CD4-positive, alpha-beta T cell treated with Interleukin-2 at 100 ng/mL for 4 hours (primary cell): ENCODE data around the gene MRPS2.
"Not testable (repeated sequence)": the region's sequence is repeated elsewhere in the genome, so short reads cannot be mapped to it uniquely, and the experiment has no call there.

Experiments used
- DNase-seq: peaks from one replicate; pipeline ENCODE4 v3.0.0-alpha.2; 2020; ENCODE audit warnings: low spot score

The MRPS2 gene

DNA sequence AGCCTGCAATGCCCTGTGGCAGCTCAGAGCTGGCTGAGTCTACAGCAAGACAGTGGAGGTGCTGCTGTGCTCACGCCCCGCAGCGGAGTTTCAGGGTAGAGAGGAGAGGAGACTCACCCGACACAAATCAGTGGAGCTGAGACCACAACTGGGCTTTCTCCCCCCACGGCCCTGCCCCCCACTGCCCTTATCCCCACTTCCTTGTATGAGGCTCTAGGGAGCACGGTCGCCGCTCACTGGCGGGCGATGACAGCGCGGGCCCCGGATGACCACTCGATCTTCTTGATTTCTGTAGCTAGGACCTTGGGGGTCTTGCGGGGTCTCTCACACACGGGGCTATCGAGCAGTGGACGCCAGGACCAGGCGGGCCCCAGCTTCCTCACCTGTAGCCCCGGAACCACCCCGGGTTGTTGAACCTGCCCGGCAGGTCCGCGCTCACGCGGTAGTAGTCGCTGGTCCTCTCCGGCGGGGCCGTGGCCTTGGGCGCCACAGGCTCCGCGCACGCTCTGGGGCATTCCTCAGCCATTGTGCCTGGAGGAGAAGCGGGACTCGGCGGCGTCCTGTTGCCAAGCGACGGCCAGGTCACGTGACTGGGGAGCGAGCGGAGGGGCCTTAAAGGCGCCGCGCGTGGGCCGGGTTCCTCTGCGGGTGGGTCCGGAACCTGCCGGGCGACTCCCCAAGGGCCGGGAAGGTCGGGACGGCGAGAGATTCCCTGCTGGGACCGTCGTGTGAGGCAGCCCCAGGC is 984 bp upstream of the MRPS2 start:
- peak; percentile 89 for DNase-seq

DNA sequence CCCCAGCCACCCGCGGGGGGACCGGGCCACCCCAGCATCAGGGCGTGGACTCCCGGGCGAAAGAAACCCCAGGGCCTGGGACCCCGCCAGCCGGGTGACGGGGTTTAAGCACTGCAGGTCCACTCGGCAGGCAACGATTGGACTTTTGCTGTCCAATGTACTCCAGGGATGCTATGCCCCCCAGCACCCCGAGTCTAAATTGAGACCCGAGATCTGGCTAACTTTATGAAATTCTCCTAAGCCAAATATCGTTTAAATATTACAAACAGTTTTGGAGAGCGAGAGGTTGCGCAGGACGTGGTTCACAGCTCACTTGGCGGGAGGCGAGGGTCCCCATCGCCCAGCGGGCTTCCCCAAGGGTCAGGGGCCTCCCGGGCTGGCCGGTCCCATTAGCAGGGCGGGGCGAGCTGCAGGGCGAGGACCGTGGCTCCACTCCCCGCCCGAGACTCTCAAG is 384 bp upstream of the MRPS2 start:
- DNase-seq: no peak

DNA sequence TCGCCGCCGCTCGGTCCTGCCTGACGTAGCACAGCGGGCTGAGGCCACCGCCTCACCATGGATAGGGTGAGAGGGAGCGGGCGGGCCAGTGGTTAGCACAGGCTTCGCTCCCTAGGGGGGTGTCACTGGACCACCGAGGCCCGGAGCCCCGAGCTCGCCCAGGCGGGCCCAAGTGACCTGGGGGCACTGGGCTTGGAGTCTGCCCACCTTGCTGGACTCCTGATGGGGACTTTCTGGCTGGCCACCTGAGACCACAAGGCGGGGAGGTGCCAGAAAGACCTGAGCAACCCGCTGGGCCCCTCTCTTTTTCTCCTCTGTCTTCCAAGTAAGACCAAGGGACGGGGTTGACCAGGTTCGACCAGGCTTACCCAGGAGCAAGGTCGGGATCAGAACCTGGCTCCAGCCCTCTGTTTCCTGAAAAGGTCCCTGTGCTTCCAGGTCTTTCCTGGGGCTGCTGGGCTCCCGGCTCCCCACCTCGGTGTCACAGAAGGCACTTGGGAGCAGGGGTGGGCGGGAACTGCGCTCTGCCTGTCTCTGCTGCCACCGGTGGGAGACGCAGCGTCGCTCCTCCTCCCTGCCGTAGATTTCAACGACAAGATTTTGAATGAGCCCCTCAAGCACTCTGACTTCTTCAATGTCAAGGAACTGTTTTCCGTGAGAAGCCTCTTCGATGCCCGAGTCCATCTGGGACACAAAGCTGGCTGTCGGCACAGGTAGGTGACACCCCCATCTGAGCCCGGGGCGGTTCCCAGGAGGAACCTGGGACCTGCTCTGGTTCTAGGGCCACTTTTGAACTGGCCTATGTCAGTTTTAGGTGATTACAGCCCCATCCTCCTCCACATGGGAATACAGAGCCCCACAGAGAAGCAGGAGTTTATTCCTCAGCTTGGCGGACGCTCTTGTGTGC is 1.0 kb downstream of the MRPS2 start:
- no peak for DNase-seq

DNA sequence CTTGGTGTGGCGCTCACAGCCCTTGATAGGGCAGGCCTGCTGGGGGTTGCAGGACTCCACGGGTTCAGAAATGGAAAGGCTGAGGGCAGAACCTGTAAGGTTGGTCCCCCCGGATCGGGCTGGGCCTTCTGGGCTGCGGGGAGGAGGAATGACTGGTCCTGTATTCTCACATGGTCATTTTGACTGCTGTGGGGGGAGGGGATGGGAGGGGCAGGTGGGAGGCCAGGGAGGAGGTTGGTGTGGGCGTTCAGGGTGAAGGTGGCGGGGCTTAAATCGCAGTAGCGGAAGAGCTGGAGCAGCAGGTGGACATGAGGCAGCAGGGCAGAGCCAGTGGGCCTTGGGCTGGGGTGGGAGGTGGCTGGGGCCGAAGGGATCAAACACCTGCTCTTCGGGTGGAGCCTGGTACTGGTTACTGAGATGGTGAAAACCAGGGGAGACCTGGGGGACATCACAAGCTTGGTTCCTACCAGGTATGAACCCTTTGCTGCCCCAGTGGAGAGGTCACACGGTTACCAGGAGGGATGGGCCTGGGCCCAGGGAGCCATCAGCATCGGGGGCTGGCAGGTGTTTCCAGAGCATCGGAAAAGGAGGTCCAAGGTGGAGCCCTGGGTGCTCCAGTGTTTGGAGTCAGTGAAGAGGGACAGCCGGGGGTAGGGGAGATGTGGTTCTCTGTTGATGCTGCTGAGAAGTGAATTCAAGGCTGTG is 1.8 kb downstream of the MRPS2 start:
- no peak for DNase-seq

DNA sequence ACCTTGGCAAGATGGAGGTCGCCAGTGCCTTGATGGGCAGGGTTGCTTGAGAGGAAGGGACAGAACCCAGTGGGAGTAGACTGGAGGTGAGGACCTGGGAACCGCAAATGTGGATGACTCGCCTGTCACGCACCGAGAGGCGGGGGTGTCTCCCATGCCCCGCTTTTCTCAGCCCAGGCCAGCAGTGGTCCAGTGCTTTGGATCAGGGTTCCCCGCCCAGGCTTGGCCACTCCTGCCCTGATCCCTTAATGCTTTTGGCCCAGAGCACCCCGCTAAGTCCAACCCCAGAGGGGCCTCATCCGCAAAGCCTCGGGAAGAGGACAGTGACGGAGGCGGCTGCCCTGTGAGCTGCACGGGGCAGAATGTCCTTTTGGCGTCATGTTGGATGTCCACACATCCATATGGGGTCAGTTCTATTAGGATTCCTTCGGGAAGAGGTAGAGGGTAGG is 2.4 kb downstream of the MRPS2 start:
- DNase-seq: no peak

DNA sequence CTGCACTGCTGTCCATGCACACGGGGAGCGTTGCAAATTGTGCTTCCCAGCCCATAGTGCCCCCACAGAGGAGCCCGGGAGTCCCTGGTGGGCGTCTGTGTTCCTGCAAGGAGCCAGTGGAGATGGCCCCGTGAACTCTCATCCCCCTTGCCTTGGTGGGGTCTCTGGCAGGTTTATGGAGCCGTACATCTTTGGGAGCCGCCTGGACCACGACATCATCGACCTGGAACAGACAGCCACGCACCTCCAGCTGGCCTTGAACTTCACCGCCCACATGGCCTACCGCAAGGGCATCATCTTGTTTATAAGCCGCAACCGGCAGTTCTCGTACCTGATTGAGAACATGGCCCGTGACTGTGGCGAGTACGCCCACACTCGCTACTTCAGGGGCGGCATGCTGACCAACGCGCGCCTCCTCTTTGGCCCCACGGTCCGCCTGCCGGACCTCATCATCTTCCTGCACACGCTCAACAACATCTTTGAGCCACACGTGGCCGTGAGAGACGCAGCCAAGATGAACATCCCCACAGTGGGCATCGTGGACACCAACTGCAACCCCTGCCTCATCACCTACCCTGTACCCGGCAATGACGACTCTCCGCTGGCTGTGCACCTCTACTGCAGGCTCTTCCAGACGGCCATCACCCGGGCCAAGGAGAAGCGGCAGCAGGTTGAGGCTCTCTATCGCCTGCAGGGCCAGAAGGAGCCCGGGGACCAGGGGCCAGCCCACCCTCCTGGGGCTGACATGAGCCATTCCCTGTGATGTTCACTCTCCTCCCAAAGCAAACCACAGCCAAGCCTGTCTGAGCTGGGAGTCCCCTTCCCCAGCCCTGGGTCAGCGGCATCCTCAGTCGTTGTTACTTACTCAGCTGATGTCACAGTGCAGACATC is 3.1 kb downstream of the MRPS2 start:
- no peak for DNase-seq

DNA sequence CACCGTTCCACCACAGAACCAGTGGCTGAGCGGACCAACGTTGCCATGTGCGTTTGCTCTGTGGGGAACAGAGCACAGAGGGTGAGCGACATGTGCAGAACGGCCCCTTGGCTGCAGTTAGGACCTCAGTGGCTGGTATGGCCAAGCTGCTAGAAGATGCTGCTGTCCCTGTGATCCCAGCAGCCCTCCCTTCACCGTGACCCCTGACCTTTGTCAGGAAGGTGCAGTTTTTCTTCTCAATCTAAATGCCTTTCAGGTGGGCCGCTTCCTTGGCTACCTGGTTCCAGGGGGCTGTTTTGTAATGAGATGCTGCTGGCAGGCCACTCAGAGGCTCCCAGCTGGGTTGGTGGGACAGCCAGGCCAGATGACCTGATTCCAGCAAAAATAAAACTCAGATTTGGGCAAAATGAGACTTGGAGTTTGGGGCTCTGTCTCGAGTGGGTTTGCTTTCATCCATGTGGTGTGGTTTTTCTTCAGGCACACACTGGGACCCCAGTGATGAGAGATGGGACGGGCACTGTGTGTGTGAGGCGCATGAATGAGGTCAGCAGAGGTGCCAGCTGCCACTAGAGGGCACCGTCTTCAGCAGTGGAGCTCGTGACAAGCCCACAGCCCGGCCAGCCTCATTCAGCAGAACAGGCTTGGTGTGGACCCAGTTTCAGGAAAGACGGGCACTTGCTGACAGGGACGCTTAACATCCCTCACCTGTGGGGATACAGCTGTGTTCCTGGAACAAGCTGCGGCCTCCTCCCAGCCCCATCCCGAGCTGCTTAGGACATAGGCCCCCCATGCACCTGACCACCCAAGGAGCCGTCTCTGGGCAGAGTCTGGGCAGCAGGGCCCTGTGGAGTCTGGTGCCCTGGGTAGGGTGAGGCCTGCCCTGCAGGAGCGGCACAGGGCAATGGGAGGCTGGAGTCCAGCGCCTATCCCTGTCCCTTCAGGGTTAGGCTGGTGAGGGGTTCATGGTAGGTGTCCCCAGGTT is 4.1 kb downstream of the MRPS2 start:
- peak; percentile 53 for DNase-seq

DNA sequence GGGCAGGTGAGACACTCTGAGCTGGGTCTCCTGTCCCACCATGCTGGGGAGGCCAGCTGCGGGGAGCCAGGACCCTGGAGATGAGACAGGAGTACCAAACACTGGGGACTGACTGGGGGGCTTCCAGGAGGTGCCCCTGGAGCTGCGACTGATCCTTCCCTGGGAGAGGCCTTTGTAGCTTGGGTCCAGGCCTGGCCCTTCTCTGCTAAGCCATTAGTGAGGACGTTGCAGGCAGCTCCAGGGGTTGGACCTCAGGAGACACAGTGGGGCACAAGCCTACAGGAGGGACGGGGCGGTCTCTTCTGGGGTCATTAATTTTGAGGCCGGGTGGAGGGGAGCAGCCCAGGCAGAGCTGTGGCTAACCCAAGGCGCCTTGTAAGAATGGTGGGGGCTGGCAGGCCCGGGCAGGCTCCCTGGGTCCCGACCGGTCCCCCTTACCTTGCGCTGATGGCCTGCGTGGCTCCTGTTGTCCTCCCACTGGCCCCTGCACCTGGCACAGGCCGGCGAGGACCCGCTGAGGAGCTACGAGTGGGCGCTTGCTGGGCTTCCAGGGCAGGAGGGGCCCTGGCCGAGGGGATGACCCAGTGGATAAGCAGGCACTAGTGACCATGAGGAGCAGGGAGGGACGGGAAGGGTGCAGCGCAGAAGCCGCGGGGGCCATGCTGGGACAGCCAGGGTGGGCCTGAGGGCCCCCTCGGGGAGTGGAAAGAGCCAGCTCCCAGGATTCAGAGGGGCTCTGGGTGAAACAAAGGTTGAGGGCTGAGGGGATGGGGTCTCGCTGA is 5.1 kb downstream of the MRPS2 start:
- DNase-seq: no peak

DNA sequence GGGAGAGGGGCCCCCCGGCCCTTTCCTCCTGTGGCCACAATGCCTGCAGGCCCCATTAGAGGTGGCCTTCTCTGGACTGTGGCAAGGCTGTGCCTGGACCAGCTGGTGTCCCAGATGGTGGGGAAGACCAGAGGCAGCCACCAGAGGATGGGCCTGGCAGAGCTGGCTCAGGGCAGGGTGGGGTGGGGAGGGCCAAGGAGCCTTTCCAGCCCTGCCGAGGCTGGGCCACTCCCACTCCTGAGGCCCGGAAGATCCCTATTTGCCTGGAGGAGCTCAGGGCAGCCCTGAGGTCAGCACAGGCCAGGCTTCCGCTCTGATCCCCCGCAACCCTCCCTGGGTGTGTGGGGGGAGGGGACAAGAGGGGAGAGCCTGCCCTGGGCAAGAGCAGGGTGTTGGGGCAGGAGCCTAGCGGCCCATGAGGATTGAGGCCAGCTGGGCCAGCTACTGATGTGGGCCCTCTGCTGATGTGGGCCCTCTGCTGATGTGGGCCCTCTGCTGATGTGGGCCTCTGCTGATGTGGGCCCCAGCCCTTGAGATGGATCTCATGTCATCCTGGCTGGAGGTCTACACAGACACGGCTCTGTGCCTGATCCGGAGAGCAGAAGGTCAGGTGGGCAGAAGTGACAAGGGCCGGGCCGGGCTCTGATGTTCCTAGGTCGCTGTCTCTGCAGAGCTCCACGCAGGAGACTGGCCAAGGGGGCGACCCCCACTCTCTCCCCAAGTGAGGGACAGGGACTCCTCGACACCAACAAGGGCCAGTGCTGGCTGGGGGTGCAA is 6.0 kb downstream of the MRPS2 start:
- no peak for DNase-seq

DNA sequence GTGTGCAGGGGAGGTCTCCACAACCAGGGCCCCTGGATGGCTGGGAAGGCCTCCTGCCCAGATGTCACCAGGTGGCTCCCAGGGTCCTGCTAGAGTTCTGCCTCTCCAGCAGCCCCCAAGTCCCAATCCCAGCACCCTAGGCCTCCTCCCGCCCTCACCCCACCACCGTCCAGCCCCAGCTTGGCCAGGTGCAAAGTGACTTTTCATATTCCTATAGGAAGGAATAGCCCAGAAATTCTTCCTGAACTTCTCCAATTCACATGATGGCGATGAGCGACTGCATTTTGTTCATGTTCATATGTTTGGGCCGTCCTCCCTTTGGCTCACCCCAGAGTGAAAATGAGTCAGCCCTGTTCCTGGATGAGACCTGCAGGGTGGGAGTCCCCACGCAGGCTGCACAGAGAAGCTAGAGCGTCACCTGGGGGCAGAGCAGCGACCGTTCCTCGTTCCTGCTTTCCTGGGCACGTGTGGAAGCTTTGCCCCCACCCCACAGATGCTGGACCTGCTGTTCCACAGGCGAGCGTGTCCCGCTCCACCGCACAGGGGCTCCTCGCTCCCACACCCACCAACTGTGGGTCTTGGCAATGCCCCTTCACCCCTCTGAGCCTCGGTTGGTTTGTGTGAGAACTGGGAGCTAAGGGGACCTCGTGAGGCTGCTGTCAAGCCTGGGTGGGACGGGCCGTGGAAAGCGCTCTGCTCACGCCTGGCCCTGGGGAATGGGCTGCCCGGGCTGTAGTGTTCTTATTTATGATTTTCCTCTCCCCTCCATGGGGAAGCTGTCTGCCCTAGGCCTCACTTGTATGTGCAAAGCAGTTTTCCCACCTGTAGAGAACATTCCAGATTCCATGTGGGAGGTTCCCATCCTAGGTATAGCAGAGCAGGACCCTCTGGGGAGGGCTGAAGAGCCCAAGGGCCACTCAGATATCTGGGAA is 6.9 kb downstream of the MRPS2 start:
- no peak for DNase-seq

DNA sequence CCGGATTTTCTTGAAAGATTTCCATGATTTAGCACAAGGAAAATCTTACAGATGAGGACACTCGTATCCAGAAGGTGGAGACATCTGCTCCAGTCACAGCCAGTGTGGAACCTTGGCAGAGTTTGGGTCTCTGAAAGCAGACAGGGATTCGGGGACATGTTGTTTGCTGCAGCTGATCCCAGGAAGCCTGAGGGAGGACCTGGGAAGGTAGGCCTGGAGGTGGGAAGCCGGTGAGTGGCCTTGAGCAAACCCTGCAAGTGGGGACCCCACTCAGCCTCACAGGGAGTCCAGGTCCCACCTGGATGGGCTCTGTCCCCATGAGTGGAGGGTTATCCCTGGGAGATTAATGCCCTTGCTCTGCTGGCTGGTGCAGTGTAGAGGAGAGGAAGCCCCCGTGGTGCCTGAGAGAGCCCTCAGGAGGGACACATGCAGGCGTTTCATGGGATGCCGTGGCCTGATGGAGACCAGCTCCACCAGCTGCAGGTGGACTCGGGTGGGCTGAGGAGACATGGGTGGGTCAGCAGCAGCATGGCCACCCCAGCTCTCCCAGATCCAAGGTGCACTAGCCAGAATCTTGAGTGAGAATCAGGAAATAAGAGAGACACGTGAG is 7.8 kb downstream of the MRPS2 start:
- DNase-seq: no peak

DNA sequence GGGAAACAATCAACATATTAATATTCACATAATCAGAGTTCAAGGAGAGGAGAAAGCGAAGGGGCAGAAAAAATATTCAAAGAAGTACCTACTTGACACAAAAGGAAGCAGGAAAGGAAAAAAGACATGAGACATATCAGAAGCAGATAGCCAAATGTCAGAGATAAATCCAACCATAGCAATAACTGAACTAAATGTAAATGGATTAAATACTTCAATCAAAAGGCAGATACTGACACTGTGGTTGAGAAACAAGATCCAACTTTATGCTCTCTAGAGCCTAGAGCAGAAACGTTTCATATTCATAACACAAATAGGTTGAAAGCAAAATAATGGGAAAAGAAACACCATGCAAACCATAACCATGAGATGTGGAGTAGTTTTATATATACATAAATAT is 9.0 kb downstream of the MRPS2 start:
- no peak for DNase-seq

DNA sequence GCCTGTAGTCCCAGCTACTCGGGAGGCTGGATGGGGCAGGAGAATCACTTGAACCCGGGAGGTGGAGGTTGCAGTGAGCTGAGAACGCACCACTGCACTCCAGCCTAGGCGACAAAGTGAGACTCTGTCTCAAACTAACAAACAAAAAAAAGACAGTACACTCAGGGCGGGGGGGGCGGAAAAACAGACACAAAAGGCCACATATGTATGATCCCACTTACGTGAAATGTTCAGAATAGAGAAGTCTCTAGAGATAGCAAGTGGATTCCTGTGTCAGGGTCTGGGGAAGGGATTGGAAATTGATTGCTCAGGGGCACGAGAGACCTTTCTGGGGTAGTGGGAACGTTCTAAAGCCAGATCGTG is 11.7 kb downstream of the MRPS2 start:
- DNase-seq: no peak

DNA sequence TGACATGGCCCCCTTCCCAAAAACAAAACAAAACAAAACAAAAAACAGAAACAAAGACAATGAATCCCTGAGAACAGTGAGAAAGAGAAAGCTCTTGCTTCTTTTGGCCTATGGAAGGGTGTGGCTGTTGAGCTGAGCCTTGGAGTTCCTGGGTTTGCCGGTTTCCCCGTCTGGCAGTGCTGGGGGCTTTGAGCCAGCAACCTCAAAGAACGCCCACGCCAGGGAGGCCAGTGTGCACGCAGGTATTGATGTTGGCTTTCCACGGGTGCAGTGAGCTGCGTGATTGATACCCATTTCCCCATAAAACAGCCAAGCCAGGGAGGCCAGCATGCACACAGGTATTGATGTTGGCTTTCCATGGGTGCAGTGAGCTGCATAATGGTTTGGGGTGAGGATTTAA is 12.4 kb downstream of the MRPS2 start:
- no peak for DNase-seq

DNA sequence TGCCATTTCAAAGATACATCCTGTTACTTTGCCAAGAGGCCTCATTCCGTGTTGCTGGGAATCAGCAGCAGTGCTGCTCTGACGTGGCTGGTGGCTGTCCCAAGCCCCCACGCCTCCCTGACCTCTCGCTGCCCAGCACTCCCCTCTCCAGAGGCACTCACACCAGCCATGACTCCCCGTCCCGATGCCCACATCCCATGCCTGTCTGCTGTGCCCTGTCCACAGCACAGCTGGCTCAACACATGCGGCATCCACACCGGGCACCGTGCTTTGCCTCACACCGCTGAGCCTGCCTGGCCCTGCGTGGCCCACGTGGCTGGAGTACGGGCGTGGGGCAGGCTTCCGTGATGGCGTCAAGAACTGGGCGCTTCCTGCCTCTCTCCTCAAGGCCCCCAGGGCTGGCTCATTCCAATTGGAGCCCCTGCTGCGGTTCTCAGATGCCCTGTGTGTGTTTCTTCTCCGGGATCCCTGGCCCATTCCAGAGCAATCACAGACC is 12.9 kb downstream of the MRPS2 start:
- no peak for DNase-seq

DNA sequence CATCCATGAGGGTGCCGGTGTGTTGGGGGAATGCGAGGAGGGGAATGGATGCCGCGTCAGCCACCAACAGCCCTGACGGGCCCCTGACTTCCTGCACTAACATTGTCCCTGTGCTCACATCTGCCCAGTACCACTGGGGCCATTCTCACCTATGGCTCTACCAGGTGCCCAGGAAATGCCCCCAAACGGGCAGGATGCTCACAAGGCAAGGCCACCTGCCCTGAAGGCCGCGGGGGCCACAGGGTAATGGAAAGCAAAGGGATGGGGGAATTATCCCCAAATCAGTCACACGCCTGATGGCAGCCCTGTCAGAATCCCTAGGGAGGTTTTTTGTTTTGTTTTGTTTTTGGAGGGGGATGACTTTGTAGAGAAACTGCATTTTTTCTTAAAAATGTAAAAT is 13.4 kb downstream of the MRPS2 start:
- not testable (repeated sequence) for DNase-seq
